GM21528 (cell line): ENCODE results near the gene BCR.

ENCODE experiments used
- ATAC-seq: cut with Tn5 transposase; IDR thresholded peaks from one replicate; pipeline ENCODE4 v1.9.1; 2021; ENCODE audit warnings: mild to moderate bottlenecking, moderate library complexity; ENCODE audit not compliant: unreplicated experiment, low FRiP score

BCR gene

DNA sequence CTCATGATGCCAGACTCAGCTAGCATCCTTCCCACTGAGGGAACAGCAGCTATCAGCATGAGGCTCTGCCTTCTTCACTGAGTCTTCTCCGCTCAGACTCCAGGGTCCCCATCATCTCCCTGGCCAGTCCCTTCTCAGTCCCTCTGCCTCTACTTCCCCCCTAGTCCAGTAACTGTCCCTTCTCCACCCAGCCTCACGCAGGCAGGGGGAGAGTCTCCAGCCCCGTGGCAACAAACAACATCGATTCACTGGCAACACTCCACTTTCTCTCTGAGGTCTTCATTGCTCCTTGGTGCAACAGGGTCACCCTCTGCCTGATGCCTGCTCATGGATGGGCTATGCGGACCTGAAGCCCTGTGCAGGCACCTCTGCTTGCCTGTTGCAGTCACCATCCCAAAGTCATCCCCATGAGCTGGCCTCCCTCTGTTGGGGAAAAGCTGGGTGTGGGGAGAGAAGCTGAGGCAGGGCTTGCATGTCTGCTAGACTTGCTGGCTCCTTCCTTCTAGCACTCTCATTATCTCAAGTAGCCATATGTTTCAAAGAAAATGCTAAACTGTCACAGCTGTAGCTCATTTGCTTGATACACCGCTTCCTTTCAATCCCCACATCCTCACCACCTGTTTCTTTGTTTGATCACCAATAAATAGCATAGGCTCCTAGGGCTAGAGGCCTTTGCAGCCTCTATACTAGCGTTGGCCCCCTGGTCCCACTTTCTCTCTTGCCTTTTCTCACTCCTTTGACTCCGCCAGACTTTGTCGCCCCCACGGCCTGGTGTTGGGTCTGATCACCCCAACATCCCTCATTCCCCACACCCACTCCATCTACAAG is 4.3 kb upstream of the BCR start:
- no peak for ATAC-seq

DNA sequence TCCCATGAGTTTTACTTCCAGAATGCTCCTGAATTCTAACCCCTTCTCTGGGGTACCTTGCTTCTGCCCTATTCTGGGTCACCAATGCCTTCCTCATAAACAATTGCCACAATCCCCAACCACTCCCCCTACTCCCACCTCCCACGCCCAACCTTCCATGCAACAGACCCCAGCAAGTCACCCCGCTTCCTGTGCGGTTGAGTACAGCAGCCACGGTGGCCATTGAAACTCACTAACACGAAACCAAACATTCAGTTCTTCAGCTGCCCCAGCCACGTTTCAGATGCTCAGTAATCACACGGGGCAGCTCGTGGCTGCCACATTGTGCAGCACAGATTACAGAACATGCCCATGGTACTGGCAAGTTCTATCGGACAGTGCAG is 3.7 kb upstream of the BCR start:
- no peak for ATAC-seq

DNA sequence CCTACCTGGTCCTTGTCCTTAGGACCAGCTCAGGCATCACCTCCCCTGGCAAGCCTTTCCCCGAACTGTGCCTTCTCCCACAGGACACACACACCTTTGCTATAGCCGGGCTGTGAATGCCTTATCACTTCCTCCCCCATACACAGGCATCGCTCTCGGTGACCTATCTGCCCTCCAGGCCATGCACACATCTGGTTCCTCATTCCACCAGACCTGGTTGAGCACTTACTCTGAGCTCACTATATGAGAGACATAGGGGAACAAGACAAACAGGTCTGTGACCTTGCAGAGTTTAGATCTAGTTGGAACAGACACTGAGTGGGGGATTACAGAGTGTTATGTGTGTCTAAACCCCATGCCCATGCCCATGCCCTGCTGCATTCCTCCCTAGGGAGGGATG is 3.1 kb upstream of the BCR start:
- ATAC-seq = no peak

DNA sequence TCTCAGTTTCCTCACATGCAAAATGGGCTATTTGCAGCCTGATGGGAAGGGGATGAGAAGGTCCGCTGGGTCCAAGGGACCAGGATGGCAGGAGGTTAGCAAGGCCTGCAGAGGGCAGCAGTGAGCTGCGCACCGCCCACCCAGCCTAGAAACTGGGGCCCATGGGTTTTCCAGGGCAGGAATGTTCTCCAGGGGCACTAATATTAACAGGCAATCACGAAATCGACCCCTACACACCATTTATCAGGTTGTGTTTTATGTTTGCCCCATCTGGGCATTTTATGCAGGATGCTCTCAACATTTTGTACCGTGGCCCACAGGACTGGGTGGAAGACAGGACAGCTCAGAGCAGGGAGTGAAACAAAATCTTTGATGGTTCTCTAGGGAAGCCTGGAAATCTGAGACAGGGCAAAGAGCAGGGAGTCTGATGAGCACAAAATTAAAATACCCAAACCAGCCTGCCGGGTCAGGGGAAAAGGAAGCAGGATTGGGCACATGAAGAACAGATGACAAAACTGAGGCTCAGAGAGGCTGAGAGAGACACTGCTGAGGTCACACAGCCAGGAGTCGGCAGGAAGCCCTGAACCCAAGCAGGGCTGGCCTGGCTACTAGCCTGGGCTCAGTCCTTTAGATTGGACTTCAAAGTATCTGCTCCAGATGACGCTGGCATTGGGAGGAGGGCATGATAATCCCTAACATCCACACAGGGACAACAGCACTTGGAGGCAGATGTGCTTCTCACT is 1.6 kb upstream of the BCR start:
- ATAC-seq = no peak

DNA sequence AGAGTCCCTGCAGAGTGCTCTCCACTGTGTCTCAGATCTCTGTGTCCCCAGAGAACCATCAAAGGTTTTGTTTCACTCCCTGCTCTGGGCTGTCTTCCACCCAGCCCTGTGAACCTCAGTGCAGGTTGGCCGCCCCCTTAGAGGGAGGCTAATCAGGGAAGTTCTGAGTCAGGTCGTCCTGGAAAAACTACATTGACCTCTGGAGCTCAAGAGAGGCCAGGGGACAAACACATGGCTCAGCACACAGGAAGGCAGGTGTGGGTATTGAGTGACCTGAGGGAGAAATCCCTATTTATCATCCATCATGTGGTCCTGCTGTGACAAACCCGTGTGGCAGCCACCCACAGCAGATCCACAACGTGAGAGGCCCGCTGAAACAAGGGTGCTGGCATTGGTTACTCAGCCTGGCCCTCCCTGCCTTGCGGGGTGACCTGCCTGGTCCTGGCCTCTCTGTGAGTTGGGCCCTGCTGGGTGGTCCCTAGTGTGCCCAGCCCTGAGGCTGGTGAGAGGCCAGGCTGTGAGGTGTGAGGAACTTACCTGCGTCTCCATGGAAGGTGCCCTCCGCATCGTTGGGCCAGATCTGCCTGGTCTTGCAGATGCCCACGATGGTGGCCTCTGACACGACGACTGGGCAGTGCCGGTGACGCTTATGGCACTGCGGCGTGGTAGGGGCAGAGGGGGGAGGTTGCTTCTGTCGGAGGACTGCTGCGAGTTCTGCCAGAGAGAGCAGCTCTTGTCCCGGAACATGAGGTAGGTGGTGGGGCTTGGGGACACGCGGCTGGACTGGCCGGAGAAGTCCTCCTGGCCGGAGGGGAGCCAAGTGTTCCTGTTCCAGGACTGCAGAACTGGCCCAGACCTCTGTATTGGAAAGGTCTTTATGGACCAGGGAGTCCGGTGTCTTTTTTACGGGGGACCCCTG is 669 bp upstream of the BCR start:
- ATAC-seq = no peak

DNA sequence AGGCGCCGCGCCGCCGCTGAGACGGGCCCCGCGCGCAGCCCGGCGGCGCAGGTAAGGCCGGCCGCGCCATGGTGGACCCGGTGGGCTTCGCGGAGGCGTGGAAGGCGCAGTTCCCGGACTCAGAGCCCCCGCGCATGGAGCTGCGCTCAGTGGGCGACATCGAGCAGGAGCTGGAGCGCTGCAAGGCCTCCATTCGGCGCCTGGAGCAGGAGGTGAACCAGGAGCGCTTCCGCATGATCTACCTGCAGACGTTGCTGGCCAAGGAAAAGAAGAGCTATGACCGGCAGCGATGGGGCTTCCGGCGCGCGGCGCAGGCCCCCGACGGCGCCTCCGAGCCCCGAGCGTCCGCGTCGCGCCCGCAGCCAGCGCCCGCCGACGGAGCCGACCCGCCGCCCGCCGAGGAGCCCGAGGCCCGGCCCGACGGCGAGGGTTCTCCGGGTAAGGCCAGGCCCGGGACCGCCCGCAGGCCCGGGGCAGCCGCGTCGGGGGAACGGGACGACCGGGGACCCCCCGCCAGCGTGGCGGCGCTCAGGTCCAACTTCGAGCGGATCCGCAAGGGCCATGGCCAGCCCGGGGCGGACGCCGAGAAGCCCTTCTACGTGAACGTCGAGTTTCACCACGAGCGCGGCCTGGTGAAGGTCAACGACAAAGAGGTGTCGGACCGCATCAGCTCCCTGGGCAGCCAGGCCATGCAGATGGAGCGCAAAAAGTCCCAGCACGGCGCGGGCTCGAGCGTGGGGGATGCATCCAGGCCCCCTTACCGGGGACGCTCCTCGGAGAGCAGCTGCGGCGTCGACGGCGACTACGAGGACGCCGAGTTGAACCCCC is 798 bp downstream of the BCR start:
- ATAC-seq = no peak

DNA sequence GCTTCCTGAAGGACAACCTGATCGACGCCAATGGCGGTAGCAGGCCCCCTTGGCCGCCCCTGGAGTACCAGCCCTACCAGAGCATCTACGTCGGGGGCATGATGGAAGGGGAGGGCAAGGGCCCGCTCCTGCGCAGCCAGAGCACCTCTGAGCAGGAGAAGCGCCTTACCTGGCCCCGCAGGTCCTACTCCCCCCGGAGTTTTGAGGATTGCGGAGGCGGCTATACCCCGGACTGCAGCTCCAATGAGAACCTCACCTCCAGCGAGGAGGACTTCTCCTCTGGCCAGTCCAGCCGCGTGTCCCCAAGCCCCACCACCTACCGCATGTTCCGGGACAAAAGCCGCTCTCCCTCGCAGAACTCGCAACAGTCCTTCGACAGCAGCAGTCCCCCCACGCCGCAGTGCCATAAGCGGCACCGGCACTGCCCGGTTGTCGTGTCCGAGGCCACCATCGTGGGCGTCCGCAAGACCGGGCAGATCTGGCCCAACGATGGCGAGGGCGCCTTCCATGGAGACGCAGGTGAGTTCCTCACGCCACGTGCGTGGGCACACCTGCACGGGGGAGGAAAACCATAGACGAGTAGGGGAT is 1.5 kb downstream of the BCR start:
- no peak for ATAC-seq

DNA sequence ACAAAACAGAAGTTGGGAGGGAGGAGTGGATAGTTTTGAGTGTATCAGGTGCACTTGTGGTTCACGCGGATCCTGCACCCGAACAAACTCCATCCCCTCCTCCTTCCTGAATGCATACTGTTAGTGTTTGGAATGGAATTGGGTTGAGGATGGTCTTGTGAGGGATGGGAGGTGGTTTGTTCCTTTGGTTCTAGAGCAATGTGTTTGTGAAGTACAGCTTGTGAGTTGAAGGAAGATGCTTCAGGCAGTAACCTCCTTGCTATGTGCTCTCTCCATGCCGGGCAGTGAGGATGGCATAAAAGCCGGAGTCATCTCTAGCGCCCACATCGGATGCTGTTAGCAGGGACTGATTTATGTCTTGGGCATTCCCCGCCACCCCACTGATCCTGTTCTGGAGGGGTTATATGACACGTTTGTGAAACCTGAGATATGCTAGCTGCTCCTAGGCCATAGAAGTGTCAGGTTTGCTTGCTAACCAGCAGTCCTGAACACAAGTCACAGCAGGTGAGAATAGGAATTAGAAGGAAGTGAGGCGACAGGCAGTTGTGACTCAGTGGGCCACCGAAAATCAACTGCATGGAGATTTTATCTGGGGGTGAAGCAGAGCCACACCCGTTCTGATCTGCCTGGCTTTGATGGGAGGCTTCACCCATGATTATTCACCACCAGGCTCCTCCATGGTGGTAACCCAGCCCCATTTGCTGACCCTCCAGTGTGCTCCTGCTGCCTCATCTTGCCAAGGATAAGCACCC is 2.2 kb downstream of the BCR start:
- ATAC-seq = no peak

DNA sequence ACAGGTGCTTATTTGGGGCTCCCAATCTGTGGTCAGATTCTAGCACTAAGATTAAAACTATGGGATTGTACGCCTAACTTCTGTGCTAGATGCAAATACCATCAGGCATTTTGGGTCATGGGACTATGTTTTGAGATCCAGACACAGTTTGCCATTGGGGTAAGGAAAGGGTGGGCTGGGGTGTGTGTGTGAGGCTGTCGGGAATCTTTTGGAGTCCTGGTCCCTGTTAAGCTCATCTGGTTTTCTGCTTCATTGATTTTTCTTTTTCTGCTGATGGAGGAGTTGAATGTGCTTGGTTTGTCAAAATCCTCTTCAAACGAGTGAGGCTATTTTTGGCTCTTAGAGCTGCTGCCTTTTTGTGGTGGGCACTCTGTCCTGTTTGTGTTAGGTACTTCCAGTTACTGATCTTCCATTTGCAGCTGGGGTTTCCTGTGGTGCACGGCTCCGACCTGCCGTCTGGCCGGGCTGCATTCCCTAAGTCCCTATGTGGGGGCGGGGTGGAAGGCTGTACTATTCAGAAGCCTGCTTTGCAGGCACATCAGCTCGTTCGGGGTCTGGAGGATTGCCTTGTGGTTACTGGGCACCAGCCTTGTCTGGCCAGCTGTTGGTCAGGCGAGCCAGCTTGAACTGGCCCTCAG is 2.9 kb downstream of the BCR start:
- no peak for ATAC-seq

DNA sequence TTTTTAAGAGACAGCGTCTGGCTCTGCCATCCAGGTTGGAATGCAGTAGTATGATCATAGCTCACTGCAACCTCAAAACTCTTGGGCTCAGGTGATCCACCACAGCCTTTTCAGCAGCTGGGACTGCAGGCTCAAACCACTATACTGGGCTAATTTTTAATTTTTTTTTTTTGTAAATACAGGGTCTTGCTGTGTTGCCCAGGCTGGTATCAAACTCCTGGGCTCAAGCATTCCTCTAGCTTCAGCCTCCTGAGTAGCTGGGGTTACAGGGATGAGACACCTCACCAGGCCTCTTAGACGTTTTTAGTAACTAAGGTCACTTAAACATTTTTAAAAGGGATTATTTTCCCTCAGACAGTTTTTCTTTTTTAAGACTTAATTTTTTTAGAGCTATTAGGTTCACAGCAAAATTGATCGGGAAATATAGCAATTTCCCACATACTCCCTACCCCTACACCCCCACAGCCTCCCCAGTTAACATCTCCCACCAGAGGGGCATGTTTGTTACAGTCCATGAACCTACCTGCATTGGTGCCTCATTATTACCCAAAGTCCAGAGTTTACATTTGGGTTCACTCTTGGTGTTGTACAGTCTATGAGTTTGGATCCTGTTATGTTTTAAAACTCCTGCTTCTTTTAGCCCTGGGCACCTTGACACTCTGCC is 3.9 kb downstream of the BCR start:
- ATAC-seq = no peak

DNA sequence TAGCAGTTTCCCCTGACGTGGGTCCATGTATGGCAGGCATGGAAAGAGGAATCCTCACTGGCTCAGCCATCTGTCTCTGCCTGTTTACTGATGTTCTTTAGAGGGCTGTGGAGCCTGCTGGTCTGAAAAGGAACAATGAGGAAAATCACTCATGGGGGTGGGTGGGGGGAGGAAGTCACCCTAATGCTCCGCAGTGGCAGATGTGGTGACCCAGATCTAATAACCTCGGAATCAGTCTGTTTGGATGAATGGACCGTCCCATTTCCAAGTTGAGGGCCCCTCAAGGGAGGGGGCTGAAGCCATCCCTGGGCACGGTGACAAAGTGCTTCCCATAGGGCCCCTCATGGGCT is 4.4 kb downstream of the BCR start:
- no peak for ATAC-seq

DNA sequence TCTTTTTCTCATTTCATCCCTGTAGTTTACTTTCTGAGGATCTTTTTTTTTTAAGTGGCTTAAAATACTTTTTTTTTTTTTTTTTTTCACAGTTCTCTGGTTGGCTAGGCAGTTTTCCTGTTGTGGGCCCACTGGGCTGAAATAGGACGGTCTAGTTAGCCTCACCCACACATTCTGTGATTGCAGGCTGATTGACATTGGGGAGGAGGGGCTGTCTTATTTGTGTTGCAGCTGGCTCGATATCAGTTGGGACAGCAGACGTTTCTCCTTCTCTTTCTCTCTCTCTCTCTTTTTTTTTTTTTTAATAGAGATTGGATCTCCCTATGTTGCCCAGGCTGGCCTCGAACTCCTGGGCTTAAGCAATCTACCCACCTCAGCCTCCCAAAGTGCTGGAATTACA is 6.9 kb downstream of the BCR start:
- ATAC-seq = no peak

DNA sequence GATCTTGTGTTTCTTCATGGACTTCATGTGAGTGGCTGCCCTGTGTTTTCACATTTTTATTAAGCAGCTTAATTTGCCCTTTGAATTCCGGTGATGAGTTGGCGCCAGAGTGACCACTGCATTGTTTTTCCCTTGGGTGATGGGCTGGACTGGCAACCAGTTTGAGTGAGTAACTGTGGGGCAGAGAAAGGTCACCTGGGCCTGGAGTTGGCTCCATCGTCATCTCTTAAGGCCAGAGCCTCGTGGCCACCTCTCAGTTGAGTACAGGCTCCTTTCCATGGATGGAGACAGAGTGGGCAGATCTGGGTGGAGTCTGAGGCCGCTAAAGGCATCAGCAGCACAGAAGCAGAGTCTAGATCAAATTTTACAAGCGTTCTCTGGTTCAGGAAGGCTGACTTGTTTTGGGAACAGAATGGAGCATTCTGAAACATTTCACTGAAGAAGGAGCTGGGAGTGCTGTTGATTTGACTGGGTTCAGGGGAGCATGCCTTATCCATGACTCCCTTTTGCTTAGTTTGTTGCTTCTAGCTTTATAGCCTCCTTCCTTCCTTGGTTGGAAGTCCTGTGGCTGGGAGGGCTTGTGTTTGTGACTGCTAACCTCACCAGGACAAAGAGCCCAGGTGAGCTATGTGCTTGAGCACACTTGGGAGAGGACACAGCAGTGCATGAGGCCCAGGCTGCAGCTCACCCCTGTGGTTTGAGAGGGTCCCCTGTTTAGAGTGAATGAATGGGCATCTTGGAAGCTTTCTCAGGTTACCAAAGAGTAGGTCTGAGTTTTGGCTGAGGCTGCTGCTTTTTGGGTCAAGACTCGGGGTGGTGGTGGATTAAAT is 7.8 kb downstream of the BCR start:
- ATAC-seq = no peak

DNA sequence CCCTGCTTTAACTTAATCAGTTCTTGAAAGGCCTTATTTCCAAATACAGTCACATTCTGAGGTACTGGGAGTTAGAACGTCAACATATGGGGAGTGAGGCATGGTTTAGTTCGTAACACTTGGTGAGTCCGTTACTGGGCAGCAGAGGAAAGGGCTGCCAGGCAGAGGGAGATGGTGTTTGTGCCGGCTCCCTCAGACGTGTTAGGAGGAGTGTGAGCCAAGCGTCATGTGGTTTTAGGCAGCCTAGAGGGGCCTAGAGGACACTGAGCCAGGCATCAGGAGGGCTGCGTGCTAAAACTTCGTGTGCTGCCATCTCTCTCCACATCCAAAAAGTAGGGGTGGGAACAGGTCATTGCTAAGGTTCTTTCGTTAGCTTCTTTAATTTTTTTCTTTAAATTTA is 10.2 kb downstream of the BCR start:
- no peak for ATAC-seq

DNA sequence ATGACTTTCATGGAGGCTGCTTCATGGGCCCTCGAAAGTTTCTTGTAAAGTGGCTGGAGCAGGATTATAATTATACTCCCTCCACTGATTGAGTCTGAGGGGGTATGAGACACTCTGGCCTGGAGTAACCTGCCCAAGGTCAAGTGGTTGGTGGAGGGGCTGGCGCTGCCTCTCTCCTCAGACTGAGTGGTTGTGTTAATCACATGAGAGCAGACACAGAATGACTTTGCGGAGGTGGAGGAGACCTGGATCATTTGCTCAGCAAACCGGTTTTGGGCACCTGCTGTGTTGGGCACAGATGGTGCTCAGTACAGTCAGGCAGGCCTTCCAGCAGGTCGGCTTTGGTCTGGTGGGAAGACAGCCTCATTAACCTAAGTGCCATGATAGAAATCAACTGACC is 11.8 kb downstream of the BCR start:
- no peak for ATAC-seq

DNA sequence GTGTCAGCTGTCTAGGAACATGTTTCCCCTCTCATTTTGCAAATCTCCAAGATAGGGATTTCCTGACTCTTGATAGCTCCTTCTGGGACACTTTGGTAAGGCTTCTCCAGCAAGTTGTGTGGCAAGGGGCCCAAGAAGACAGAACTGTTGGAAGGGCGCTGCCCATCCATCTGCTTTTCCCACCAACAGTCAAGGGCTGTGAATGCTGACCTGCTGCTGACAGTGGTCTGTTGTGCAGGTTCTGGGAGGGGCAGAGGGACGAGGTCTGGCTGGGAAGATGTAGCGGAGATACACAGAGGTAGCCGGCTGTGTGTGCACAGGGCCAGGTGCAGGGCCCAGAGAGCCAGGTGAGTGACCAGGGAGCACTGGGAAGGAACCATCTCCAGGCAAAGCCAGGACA is 12.2 kb downstream of the BCR start:
- no peak for ATAC-seq

DNA sequence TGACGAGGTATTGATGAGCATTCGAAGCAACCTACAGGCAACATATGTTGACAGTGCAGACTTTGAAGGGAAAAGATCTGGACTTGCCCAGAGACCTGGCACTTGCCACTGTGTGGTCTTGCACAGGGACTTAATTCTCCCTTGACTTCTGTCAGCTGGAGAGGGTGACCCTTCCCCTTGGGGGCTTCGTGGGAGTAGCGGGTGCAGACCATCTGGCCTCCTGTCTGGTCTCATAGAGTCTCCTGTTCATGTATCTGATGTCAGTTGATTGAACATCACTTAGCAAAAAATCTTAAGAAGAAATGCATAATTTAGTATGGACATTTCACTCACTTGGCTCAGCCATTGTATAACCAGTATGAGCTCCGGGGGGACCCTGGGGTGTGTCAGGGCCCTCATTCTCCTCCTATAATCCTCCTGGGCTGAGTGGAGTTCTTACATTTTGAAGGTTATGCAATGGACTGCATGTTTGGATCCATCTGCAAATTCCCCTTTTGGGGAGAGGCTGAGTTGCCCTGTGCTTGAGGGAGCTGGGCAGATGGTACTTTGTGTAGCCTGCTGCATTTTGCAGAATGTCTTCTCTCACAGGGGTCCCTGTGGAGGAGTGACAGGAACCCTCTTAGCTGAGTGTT is 13.0 kb downstream of the BCR start:
- no peak for ATAC-seq
